ENCODE data around the gene CDX1. TPM values are rescaled to one million over a fixed set of nuclear protein-coding genes. Genes with fewer than 3 reads are reported as not detected.

Gene CDX1
- total RNA-seq, 2 donors from 2014 or later, result not detected

GRCh38 chr5:150163547-150164059 lies 3.0 kb upstream of the CDX1 start:
- H3K4me3 ChIP-seq, result no peak overlapping the region
- no peaks in the 10 kb centered on the region for H3K27me3 ChIP-seq
- H3K9me3 ChIP-seq, result no peaks in the 10 kb centered on the region
- peak; percentile 81 for DNase-seq (ENCODE audit: low spot score)
- peaks cover 0 to 56% of the 10 kb centered on the region in 2 donors for H3K4me1 ChIP-seq
- peak overlapping the region; percentile 54 to 68 for H3K27ac ChIP-seq
- no peaks in the 10 kb centered on the region for H3K36me3 ChIP-seq
- peak in 1 of 2 donors; percentile 38 for TF ChIP-seq CTCF (IDR thresholded peaks at IDR 0.05)

GRCh38 chr5:150164211-150164980 lies 2.2 kb upstream of the CDX1 start:
- Histone ChIP-seq H3K27ac (peak overlapping the region; percentile 54 to 68), H3K36me3 (no peaks in the 10 kb centered on the region), H3K4me3 (no peak overlapping the region), H3K27me3 (no peaks in the 10 kb centered on the region), H3K4me1 (peaks cover 0 to 49% of the 10 kb centered on the region in 2 donors), H3K9me3 (no peaks in the 10 kb centered on the region)
- DNase-seq (ENCODE audit: low spot score), result no peak
- no peak for TF ChIP-seq CTCF (IDR thresholded peaks at IDR 0.05)

- H3K27me3 ChIP-seq, result no peaks in the 10 kb centered on the region
- H3K36me3 ChIP-seq, result no peaks in the 10 kb centered on the region
- H3K9me3 ChIP-seq, result no peaks in the 10 kb centered on the region
- H3K27ac ChIP-seq, result no peak overlapping the region
- H3K4me3 ChIP-seq, result no peak overlapping the region
- DNase-seq (ENCODE audit: low spot score), result no peak
- peaks cover 0 to 39% of the 10 kb centered on the region in 2 donors for H3K4me1 ChIP-seq
- TF ChIP-seq CTCF (IDR thresholded peaks at IDR 0.05), result no peak
Observed at GRCh38 chr5:150166037-150166649, 435 bp upstream of the CDX1 start.

- TF ChIP-seq CTCF (IDR thresholded peaks at IDR 0.05), result no peak
- Histone ChIP-seq H3K27me3 (no peaks in the 10 kb centered on the region), H3K4me3 (no peak overlapping the region), H3K27ac (no peak overlapping the region), H3K4me1 (peaks cover 0 to 28% of the 10 kb centered on the region in 2 donors), H3K9me3 (no peaks in the 10 kb centered on the region), H3K36me3 (no peaks in the 10 kb centered on the region)
- DNase-seq (ENCODE audit: low spot score), result no peak
Observed at GRCh38 chr5:150167512-150167850, 903 bp downstream of the CDX1 start.

- no peak for TF ChIP-seq CTCF (IDR thresholded peaks at IDR 0.05)
- DNase-seq (ENCODE audit: low spot score), result no peak
Observed at GRCh38 chr5:150167908-150168307, 1.3 kb downstream of the CDX1 start.

More at GRCh38 chr5:150167908-150168307, 1.3 kb downstream of the CDX1 start:
- Histone ChIP-seq H3K4me3 (no peak overlapping the region), H3K27me3 (no peaks in the 10 kb centered on the region), H3K36me3 (no peaks in the 10 kb centered on the region), H3K27ac (no peak overlapping the region), H3K9me3 (no peaks in the 10 kb centered on the region), H3K4me1 (peaks cover 0 to 24% of the 10 kb centered on the region in 2 donors)
